GM21447 (cell line): ENCODE data around the gene DHRS13.
"Not testable (repeated sequence)": the region's sequence is repeated elsewhere in the genome, so short reads cannot be mapped to it uniquely, and the experiment has no call there.

Experiments
- ATAC-seq: cut with Tn5 transposase; IDR thresholded peaks from one replicate; pipeline ENCODE4 v1.9.1; 2021; ENCODE audit not compliant: unreplicated experiment

DHRS13 gene

DNA sequence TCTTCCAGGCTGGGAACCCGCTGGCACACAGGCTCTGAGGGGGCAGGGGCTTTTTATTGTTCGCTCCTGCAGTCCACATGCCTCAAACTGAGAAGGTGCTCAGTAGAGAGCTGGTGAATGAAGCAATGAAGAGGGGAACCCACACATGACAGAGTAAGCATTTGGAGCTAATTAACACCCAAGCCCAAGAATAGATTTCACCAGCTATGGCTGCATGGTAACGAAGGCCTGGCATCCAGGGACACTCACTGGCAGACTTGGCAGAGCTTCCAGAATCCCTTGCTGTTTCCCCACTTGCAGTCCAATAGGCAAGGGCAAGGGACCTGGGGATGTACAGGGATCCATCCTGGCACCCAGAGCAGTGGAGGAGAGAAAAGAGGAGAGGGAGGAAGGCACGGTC lies 17.5 kb downstream of the DHRS13 start:
- ATAC-seq = no peak

DNA sequence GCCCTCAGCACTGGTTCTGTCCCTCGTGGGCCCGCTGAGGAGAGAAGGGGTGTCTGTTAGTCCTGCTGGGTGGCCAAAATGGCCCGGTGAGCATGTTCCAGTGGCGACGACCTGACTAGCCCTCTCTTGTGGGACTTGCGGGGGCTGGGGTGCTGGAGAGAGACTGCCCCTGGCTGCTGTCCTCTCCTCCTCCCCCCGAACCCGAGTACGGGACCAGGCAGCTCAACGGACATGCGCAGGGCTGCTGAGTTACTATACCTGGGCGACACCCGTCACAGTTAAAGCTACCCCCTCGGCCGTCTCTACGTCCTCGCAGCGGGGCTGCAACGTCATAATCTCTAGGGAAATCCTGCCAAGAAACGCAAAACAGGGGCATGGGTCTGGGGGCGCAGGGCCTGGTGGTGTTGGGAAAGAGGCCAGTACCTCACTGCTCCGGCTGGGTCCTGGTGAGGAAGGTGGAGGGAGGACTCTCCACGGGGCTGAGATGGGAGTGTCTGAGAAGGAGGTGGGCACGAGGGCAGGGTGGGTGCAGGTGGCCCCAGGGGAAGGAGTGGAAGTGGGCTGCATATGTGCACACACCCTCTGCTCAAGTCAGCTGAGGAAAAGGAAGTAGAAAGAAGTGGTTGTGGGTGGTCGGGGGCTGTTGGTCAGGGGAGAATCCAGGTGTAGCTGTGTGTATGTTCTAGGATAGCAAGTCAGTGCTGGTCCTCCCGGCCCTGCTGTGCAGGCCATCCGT lies 18.7 kb downstream of the DHRS13 start:
- no peak for ATAC-seq

DNA sequence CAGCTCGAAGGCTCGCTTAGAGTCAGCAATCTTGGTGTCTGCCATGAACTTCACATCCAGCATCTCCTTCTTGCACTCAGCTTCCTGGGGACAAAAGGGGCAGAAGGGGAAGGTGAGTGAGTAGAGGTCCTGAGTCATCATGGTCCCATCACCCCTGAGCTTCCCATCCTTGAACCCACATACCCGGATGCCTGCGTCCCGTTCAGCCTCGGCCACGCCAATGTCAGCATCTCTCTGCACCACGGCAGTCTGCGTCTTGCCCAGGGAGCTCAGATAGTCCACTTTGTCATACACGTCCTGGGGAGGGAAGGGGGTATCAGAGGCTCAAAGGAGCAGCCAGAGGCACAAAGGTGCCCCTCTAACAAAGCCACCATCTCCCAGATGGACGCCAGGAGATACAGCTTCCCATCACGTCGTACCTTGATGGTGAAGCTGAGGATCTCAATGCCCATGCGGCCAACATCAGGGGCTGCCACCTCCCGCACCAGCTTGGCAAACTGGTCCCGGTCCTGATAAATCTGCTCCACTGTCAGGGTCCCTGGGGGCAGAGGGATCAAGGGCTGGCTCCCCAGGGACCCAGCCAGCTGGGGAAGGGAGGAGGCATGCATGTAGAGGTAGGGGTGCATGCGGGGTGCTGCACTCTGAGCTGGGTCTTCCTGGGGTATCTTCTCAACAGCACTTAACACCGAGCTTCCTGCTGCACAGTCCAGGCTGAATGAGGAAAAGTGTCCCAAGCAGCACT lies 20.6 kb downstream of the DHRS13 start:
- ATAC-seq = no peak

DNA sequence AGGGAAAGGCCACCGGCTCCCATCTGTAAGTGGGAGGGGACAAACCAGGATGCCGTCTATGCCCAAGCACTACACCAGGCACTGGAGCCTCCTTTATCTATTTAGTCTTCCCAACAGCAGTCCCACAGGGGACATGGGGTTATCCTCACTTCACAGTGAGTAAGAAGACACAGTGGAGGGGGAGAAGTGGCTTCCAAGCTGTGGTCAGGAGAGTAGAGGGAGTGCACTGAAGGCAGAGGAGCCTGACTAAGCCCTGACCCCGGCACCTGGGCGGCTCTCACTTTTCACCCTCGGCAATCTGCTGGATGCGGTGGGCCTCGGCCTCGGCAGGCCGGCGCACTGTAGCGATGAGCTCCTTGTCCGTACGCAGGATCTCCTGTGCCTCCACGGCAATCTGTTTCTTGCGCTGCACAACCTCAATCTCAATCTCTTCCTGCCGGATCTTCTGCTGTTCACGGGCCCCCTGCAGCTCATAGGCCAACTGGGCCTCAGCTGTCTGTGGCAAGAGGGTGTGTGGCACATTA lies 21.3 kb downstream of the DHRS13 start:
- no peak for ATAC-seq

DNA sequence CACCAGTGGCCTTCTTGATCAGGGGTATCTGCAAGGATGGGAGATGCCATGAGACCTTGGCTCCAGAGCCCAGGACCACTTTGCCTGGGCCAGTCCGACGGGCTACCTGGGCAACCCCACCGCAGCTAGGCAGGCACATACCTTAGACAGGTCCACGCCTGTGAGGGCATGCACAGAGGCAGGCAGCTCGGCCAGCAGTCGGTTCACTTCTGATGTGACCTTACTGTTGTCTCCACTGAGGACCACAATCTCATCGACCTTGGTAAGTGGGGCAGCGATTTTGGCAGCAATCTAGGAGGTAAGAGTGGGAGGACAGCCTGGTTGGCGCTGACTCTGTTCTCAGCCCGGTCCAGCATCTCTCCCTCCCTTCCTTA lies 22.3 kb downstream of the DHRS13 start:
- ATAC-seq = no peak

DNA sequence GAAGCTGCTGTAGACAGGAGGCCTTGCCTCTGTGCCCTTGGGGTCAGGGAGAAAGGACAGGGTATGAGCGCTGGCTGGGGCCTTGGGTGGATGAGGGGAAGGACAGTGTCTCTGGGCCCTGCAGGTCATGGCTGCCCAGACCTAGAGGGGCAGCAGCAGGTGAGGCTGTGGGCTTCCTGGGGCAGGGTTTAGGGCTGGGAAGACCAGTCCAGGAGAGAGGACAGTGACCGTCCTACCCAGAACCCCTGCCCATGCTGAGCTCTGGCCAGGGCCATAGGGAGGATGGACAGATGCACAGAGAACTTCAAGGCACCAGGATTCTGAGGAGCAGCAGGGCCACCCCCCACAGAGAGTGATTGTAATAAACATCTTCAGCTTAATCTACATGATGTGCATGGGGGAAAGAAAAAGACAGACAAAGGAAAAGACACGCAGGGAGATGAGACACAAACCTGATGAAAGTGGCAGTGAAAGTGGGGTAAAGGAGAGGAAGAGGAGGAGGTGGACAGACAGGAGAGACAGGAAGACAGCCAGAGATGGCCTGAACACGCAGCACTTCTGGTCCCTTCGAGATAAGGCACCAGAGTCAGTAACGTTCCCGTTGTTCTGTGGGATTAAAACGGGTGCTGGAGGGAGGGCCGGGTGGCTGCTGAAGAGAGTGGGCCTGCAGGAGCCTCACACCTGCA lies 22.9 kb downstream of the DHRS13 start:
- ATAC-seq = no peak

DNA sequence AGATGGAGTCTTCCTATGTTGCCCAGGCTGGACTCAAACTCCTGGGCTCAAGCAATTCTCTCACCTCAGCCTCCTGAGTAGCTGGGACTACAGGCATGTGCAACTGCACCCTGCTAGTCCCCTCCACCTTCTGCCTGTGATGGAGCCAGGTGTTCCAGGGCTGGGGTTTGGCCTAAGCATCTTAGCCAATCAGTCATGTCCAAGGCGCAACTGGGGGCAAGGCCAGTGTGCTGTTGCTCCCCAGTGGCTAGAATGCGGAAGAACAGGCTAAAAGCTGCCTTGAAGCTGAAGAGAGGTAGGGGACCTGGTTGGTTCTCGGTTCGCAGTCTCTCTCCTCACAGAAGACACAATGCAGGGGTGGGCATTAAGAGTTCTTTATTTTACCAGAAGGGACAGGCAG lies 23.9 kb downstream of the DHRS13 start:
- ATAC-seq = no peak

DNA sequence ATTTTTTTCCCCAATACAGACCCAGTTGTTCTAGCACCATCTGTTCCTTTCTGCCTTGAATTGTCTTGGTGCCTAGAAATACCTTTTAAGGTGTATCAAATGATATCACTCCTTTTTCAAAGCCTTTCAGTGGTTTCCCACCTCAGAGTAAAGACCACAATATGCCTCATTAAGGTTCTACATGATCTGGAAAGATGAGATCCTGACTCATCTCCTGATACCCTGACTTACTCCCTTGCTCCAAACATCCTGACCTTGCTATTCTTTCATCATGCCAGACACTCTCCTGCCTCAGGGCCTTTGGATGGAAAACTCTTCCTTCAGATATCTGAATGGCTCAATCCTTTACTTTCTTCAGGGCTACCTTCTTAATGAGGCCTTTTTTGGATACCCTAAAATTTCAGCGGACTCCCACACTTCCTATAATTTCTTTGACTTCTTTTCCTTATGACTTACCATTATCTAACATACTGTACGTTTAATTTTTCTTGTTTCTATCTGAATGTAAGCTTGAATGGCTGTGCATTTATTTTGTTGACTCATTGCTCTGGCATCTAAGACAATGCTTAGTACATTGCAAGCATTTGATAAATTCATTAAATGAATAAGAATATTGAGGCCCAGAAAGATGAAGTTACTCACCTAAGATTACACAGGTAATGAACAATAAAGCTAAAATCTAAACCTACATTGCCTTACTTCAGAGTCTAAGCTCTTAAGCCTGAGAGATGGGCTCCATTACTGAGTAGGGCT lies 24.5 kb downstream of the DHRS13 start:
- ATAC-seq = no peak

DNA sequence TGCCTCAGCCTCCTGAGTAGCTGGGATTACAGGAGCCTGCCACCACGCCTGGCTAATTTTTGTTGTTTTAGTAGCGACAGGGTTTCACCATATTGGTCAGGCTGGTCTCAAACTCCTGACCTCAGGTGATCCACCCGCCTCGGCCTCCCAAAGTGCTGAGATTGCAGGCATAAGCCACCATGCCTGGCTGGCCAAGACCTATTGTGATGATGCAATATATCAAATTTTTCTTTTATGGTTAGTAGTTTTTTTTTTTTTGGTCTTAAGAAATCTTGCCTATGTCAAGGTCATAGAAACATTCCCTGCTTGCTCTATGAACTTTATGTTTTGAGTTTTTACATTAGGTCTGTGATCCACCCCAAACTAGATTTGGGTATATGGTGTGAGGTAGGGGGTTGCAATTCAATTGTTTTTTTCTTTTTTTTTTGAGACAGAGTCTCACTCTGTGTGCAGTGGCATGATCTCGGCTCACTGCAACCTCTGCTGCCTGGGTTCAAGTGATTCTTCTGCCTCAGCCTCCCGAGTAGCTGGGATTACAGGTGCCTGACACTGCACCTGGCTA lies 25.6 kb downstream of the DHRS13 start:
- not testable (repeated sequence) for ATAC-seq

DNA sequence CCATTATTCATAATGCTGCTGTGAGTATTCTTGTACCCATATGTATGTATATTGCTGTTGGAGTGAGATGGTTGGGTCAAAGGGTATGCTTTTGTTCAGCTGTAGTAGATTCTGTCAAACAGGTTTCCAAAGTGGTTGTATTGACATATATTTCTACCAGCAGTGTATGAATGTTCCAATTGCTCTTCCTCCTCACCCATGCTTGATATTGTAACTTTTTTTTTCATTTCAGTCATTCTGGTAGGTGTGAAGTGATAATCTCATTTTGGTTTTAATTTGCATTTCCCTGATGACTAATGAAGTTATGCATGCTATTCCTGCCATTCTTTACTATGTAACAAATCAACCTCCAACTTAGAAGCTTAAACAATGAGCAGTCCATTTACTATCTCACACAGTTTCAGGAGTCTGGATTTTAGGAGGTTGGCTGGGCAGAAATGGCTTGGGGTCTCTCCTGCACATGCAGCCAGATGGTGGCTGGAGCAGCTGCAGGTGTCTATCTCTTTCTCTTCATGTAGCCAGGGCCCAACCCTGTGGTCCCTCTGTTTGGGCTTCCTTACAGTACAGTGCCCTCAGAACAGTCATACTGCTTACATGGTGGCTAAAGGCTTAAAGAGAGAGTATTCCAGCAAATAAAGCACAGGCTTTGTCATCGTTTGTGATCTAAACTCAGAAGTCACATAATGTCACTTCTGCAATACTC lies 26.9 kb downstream of the DHRS13 start:
- ATAC-seq = no peak

DNA sequence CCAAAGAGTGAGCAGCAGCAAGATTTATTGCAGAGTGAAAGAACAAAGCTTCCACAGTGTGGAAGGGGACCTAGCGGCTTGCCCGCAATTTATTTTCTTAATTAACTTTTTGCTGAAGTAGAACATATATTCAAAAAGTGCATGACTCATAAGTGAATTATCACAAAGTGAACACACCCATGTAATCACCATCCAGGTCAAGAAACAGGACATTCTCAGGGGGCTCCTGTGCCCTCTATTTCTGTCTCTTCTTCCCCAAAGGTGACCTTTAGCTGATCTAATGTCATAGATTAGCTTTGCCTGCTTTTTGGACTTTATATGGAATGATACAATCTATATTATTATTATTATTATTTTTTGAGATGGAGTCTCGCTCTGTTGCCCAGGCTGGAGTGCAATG lies 28.1 kb downstream of the DHRS13 start:
- no peak for ATAC-seq

DNA sequence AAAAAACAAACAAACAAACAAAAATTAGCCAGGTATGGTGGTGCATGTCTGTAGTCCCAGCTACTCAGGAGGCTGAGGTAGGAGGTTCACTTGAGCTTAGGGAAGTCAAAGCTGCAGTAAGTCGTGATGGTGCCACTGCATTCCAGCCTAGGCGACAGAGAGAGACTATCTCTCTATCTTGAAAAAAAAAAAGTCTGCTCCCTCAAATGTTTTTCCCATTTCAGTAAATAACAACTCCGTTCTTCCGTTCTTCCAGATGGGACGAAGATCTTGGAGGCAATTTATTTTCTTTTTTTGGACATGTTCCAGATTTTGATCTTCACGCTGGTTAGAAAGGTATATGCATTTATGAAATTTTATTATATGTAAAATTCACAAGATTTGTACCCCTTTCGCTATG lies 29.0 kb downstream of the DHRS13 start:
- no peak for ATAC-seq

DNA sequence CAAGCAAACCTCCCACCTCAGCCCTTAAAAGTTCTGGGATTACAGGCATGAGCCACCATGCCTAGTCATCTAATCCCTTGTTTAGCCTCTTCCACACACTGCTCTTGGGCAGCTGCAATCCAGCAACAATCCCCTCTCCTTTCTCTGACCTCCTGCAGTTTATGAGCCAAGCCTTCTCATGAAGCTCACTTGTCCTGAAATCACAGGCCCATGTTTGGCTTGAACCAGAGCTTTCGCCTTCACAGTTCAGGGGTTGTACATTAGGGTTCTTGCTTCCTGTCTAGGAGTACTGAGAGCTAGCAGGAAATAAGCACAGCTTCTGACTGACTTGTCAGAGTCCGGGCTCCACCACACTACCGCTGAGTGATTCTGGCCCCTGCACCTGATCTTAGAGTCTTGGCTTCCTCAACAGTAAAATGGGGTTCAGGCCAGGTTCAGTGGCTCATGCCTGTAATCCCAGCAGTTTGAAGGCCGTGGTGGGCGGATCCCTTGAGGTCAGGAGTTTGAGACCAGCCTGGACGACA lies 31.8 kb downstream of the DHRS13 start:
- ATAC-seq = peak; percentile 98

DNA sequence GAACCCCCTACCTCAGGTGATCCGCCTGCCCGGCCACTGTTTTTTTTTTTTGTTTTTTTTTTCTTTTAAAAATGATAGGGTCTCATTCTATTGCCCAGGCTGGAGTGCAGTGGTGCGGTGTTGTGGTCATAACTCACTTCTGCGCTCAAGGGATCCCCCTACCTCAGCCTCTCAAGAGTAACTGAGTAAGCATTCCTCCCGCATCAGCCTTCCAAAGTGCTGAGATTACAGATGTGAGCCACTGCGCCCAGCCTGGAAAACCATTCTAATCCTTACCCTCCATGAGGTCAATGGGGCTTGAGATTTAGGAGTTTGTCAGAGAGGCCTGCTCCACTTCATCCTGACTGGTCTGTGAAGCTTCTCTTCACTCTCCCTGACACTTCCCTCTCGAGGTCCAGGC lies 35.6 kb downstream of the DHRS13 start:
- ATAC-seq = no peak

DNA sequence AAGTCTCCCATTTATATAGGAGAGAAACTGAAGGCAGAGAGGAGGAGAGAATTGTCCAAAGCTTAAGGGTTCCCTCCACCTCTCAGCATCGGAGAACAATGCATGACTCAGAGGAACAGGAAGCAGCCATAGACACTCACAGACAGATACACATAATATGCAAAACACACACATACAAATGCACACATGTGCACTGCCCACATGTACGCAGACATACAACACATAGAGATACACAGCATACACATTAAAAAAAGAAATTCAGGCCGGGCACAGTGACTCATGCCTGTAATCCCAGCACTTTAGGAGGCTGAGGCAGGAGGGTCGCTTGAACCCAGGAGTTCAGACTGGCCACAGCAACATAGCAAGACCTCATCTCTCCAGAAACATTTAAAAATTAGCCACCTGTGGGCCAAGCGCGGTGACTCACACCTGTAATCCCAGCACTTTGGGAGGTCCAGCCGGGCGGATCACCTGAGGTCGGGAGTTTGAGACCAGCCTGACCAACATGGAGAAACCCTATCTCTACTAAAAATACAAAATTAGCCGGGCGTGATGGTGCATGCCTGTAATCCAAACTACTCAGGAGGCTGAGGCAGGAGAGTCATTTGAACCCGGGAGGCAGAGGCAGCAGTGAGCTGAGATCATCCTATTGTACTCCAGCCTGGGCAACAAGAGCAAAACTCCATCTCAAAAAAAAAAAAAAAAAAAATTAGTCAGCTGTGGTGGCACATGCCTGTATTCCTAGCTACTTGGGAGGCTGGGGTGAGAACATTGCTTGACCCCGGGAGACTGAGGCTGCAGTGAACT lies 36.7 kb downstream of the DHRS13 start:
- no peak for ATAC-seq

DNA sequence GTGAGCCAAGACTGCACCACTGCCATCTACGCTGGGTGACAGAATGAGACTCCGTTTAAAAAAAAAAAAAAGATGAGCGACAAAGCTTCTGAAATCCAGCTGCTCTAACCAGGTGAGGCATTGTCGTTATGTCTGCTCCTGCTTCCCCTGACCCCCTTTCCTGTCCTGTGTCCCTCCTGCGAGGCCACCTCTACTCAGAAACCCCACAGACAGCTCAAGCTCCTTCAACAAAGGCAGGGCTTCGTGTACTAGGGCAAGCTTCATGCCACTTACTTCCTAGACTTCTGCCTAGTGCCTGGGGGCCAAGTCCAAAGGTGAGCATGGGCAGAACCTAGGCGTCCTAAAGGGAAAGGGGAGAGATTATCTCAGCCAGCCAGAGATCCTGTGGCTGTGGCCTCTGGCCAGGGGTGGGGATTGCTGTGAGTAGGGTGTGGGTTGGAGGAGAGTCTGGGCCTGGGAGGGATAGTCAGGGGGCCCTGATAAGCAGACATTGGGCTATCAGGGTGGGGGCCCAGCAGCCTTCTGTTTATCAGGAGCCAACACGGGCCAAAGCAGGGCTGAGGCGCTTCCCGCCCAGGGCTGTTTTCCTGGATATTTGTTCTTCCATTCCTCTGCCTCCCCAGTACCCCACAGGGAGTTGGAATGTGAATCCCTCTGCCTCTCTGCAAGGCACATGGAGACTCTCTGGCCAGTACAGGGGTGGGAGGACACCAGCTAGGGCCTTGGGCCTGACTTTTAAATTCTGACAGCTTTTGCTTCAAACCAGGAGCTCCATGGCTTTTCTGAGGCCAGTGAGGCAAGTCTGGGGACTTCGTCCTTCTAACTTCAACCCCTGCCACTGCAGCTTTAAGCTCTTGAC lies 37.7 kb downstream of the DHRS13 start:
- ATAC-seq = no peak

DNA sequence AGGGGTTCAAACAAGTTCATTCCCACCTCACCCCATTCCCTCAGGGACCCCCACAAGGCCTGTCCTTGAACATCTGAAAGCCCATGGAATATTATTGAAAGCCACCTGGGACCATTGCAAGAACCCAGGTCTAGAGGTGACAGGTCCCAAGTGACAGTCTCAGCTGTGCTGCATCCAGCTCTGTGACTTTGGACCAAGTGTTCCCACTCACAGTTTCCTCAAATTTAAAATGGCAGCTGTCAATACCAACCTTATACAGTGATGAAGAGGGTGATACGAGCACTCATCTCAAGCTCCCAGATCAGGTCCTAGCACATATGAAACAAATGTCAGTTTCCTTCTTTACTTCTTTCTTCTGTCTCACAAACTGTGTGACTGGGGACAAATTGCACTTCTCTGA lies 38.9 kb downstream of the DHRS13 start:
- no peak for ATAC-seq

DNA sequence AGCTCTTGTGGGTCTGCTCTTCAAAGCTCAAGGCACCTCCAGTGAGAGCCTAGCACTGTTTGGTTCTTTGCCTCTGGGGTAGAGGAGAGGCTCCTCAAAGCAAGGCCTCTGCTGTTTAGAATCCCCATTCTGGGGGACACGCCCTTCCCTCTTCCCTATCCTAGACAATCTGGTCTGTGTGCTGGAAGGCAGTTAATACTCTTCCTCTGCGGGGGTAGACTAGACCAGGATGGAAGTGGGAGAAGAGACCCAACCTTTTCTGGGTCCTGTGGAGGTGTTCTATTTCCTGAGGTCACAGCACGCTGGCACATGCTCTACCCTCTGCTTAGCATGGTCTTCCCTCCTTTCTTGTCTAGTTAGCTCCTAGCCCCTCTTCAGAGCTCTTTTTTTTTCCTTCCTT lies 40.3 kb downstream of the DHRS13 start:
- ATAC-seq = no peak
